LNCAP (cell line): ENCODE measurements around the gene CMTM2.

ENCODE experiments used
- TF ChIP-seq, protein P1 (sequence below): fragments of 450-650 bp; IDR thresholded peaks from 2 replicates; pipeline ENCODE4 v1.5.1; 2017; ENCODE audit warnings: mild to moderate bottlenecking

The CMTM2 gene

DNA sequence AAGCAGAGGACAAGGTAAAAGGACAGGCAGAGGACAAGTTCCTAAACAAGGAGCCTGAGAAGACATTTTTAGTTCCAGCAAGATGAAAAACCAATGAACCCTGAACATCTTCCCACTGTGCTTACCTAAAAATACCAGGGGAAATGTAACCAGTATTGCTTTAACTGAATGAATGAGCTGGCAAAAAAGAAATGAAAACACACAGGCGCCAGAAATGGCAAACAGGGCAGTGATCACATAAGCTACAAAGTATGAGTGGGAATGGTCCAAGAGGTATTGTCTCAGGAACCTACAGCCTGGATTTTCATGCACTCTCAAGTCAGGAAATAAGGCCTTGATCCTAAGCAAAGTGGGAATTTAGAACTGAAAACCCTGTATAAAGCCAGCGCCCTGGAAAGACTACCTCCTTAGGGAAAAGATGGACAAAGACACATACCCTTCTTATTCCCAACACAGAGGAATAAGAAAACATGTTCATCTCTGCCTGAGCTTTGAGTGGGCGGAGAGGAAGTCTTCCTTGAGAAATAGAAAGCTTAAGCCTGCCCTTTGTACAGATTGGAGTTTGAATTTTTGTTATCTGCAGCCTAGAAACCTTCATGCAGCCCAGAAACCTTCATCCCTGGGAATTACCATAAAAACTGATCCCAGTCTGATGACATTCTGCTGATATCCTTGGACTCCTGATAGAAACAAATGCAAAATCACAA, 2.1 kb downstream of the CMTM2 start:
- TF ChIP-seq, protein P1, sequence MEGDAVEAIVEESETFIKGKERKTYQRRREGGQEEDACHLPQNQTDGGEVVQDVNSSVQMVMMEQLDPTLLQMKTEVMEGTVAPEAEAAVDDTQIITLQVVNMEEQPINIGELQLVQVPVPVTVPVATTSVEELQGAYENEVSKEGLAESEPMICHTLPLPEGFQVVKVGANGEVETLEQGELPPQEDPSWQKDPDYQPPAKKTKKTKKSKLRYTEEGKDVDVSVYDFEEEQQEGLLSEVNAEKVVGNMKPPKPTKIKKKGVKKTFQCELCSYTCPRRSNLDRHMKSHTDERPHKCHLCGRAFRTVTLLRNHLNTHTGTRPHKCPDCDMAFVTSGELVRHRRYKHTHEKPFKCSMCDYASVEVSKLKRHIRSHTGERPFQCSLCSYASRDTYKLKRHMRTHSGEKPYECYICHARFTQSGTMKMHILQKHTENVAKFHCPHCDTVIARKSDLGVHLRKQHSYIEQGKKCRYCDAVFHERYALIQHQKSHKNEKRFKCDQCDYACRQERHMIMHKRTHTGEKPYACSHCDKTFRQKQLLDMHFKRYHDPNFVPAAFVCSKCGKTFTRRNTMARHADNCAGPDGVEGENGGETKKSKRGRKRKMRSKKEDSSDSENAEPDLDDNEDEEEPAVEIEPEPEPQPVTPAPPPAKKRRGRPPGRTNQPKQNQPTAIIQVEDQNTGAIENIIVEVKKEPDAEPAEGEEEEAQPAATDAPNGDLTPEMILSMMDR: no peak

DNA sequence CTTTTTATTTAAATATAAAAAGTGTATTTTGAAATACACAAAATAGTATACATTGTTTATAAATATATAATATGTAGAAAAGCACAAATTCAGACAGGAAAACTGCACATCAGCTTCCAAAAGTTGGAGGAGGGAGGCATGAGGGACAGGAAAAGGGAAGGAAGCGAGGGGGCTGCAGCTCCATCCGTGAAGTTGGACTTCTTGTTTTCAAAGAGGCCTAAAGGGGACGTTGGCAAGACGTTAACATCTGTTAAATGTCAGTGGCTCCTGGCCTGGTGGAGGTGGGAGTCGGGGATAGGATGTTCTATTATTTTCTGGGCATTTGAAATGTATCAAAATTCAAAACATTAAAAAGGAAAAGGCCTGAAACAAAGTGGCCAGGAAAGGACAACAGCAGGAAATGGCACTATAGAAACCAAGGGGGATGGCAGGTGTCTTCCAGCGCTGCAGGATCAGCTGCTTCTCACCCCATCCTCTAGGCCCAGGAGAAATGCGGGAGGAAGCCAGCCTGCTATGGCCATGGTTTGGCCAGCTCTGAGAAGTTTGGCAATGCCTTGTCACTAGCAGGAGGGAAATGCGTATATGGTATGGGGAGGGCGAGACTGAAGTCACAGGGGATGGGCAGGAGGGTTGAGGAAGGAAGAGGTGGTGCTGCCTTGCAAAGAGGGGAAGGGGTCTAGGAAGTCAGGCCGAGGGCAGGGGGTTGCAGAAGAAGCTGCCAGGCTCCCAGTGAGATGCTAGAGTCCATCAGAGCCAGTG, 6.4 kb downstream of the CMTM2 start:
- TF ChIP-seq, protein P1: no peak

DNA sequence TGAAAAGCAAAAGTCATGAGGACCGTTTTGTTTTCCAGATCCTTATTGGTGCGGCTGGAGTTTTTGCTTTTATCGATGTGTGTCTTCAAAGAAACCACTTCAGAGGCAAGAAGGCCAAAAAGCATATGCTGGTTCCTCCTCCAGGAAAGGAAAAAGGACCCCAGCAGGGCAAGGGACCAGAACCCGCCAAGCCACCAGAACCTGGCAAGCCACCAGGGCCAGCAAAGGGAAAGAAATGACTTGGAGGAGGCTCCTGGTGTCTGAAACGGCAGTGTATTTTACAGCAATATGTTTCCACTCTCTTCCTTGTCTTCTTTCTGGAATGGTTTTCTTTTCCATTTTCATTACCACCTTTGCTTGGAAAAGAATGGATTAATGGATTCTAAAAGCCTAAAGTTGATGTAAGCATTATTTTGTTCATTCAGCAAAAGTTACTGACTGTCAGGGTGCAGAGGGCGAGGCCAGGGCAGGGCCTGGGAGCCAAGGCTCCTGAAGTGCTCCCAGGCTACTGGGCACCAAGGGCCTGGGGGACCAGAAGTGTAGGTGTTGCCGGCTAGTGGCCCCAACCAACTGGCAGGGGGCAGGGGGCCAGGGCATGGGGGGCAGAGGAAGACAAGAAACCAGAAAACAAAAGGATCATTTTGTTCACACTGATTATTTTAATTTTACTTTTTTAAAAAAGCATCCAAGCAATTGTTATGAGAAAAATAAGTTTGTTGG, 8.8 kb downstream of the CMTM2 start:
- TF ChIP-seq, protein P1: no peak

DNA sequence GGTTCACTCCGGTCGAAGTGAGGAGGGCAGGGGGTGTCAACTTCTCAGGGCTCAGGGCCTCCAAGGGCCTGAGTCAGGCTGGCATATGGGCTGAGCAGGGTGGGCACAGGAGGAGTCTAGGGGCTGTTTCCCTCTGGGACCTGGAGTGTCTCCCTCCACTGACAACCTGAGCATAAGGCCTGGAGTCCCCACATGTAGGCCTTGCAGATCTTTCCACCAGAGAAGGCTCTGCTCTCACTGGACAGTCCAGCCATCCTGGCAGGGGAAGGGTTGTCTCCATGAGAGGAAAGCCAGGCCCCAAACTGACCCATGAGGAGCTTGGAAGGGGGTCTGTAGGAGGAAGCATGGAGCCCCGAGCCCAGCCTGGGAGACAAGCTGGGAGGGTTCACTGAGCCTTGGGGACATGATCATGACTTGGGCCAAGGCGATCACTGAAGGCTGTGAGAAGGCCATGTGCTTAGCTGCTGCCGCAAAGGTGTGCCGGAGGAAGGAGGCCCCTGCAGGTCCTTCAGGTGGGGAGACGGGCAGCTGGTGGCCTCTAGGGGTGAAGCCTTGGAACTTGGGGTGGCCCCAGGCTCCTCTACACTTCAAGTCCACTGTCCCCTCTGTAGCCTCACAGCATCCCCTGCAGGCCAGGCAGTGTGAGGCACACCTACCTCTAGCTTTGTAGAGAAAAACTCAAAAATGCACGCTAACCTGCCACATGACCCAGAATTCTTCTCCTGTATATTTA, 9.9 kb downstream of the CMTM2 start:
- TF ChIP-seq, protein P1: no peak

DNA sequence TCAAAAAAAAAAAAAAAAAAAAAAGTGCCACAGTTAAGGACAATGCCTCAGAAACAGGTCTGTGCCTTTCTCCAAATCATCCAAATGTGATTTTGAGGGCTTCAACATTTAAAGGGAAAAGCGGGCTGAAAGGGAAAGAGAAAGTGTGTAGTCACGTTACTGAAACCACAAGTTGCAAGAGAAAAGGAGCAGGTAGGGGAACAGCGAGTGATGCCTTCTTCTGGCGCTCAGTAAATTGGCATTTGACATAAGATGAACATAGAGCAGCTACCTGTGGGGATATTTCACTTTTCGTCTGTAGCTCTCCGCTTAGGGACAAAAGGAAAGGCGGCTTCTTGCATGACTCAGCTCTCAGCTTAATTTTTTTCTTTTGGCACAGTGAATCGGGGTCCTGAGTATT, 11.1 kb downstream of the CMTM2 start:
- TF ChIP-seq, protein P1: no peak

DNA sequence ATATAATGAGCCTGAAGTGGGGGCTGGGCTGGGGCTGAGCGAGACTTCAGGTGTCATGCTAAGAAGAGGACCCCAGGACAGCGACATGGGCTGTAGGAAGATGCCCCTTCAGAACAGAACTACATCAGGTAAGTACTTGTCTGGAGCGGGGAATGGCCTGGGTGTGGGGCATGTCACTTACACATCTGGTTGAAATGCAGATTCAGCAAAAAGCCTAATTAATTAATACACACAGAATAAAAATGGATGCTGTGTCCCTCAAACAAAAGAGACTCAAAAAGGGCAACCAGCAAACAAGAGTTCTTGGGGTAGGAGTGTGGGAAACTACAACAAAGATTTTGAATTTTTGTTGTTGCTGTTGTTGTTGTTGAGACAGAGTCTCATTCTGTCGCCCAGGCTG, 11.8 kb downstream of the CMTM2 start:
- TF ChIP-seq, protein P1: no peak

DNA sequence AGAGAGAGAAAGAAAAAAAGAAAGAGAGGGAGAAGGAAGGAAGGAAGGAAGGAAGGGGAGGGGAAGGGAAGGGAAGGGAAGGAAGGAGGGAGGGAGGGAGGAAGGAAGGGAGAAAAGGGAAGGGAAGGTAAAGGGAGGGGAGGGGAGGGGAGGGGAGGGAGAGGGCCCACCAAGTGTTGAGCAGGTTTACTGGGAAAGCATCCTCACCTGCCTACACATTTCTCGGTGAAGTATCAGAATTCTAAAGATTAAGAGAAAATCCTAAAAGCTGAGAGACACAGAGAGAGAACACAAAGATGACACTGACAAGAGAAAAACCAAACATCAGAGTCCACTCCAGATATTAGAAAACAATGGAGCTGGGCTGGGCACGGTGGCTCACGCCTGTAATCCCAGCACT, 13.0 kb downstream of the CMTM2 start:
- TF ChIP-seq, protein P1: no peak
